Activated CD8-positive, alpha-beta T cell treated with anti-CD3 and anti-CD28 coated beads for 36 hours (primary cell): ENCODE data around the gene CLNK. TPM values are rescaled to one million over a fixed set of nuclear protein-coding genes. Genes with fewer than 3 reads are reported as not detected.

Experiments
- ATAC-seq: fragments of 200-7000 bp; cut with Tn5 transposase; one replicate; pipeline ENCODE4 v1.10.0; 2021; ENCODE audit warnings: mild to moderate bottlenecking, moderate library complexity
- CTCF ChIA-PET: fragments of 350-600 bp; sonication (Branson Sonifier 250); formaldehyde crosslinking; loops from one replicate; lab custom pipeline; 2021; ENCODE audit warnings: antibody characterized with exemption; lab: Charles Lee
- POLR2A ChIA-PET: fragments of 350-600 bp; sonication (Branson Sonifier 250); formaldehyde crosslinking; loops from one replicate; lab custom pipeline; 2021; ENCODE audit warnings: antibody characterized with exemption; lab: Charles Lee
- DNase-seq: peaks from one replicate; pipeline ENCODE4 v3.0.0-alpha.2; 2020
- H3K27ac Mint-ChIP-seq: one replicate; pipeline ENCODE4 v1.8.0; 2021; ENCODE audit warnings: mild to moderate bottlenecking, mixed read lengths
- H3K27me3 Mint-ChIP-seq: one replicate; pipeline ENCODE4 v1.8.0; 2021; ENCODE audit warnings: mixed read lengths
- H3K36me3 Mint-ChIP-seq: one replicate; pipeline ENCODE4 v1.8.0; 2021; ENCODE audit warnings: low read depth, mixed read lengths
- H3K4me1 Mint-ChIP-seq: one replicate; pipeline ENCODE4 v1.8.0; 2021; ENCODE audit warnings: low read depth, mixed read lengths
- H3K4me3 Mint-ChIP-seq: one replicate; pipeline ENCODE4 v1.8.0; 2021; ENCODE audit warnings: mild to moderate bottlenecking, moderate library complexity, mixed read lengths
- H3K9me3 Mint-ChIP-seq: one replicate; pipeline ENCODE4 v1.8.0; 2021; ENCODE audit warnings: mixed read lengths
- intact Hi-C: fragments of 100-400 bp; cut with micrococcal nuclease; formaldehyde crosslinking; loops from one replicate; pipeline ENCODE4 v1.10.0; 2022
- total RNA-seq, 2 experiments: library from RNA; stranded (reverse); gene quantifications; one replicate each; pipeline ENCODE4 v1.2.3, GENCODE V29; 2021
- TF ChIP-seq, protein P1 (sequence below): fragments of 200-600 bp; IDR thresholded peaks from one replicate; pipeline ENCODE4 v1.8.0; 2022; ENCODE audit warnings: antibody characterized with exemption, mild to moderate bottlenecking

The CLNK gene
- total RNA-seq, 2 experiments from 2014 or later = 0.18 TPM; not detected in 1

DNA sequence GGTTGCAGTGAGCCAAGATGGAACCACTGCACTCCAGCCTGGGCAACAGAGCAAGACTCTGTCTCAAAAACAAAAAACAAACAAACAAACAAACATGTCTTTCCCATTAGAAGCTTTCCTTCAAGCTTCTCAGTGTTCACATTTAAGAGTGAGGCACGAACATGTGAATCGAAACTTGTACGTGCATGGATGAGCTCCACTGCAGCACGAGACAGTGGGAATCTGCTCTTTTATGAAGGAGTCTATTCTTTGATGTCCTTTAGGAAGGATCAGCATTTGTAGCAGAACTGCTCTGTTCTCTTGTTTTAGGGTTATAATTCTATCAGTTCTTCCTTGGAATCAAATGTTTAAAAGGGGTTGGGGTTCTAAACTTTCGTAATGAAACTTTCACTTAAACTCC lies 204.0 kb downstream of the CLNK start:
- DNase-seq (no peak), ATAC-seq (no peak)
- Mint-ChIP-seq H3K27me3 (peaks cover 5% of the 10 kb centered on the region), H3K4me1 (no peaks in the 10 kb centered on the region), H3K9me3 (no peaks in the 10 kb centered on the region), H3K36me3 (no peaks in the 10 kb centered on the region), H3K27ac (no peak overlapping the region), H3K4me3 (no peak overlapping the region)
- ChIA-PET POLR2A (no interaction called here), CTCF (interaction anchor here (1.8 kb wide), 1 partner anchor 19 kb away, joined by 7 read pairs; no protein-coding TSS in a partner anchor)
- intact Hi-C loops = no loop called here
- TF ChIP-seq, protein P1, sequence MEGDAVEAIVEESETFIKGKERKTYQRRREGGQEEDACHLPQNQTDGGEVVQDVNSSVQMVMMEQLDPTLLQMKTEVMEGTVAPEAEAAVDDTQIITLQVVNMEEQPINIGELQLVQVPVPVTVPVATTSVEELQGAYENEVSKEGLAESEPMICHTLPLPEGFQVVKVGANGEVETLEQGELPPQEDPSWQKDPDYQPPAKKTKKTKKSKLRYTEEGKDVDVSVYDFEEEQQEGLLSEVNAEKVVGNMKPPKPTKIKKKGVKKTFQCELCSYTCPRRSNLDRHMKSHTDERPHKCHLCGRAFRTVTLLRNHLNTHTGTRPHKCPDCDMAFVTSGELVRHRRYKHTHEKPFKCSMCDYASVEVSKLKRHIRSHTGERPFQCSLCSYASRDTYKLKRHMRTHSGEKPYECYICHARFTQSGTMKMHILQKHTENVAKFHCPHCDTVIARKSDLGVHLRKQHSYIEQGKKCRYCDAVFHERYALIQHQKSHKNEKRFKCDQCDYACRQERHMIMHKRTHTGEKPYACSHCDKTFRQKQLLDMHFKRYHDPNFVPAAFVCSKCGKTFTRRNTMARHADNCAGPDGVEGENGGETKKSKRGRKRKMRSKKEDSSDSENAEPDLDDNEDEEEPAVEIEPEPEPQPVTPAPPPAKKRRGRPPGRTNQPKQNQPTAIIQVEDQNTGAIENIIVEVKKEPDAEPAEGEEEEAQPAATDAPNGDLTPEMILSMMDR = no peak

DNA sequence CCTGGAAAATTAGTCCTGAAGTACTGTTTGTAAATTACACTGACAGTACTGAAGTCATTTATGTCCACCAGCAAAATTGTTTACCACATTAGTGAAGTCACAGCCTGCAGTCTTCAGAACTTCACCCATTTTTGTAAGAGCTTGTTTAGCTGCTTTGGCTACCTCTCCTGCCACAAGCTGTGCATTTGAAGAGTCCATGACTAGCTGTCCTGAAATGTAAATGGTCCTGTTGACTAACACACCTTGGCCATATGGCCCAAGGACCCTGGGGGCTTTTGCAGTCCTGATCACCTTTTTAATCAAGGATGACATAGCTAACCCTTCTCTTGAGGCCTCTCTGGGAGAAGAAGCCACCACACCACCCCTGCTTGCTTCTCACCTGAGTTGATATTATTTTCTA lies 205.9 kb downstream of the CLNK start:
- intact Hi-C loops = no loop called here
- no peak overlapping the region for H3K27ac Mint-ChIP-seq
- ChIA-PET POLR2A (interaction anchor here (0.6 to 1.0 kb wide), 3 partner anchors 81 to 394 kb away, joined by 3 read pairs; no protein-coding TSS in a partner anchor), CTCF (interaction anchor here (0.9 to 1.4 kb wide), 4 partner anchors 18 to 320 kb away, joined by 3 to 5 read pairs (median 4); no protein-coding TSS in a partner anchor)
- DNase-seq (no peak), ATAC-seq (no peak)
- H3K4me3 Mint-ChIP-seq = no peak overlapping the region
- no peaks in the 10 kb centered on the region for H3K36me3 Mint-ChIP-seq
- peaks cover 3% of the 10 kb centered on the region for H3K27me3 Mint-ChIP-seq
- no peaks in the 10 kb centered on the region for H3K4me1 Mint-ChIP-seq
- TF ChIP-seq, protein P1 = no peak
- no peaks in the 10 kb centered on the region for H3K9me3 Mint-ChIP-seq

DNA sequence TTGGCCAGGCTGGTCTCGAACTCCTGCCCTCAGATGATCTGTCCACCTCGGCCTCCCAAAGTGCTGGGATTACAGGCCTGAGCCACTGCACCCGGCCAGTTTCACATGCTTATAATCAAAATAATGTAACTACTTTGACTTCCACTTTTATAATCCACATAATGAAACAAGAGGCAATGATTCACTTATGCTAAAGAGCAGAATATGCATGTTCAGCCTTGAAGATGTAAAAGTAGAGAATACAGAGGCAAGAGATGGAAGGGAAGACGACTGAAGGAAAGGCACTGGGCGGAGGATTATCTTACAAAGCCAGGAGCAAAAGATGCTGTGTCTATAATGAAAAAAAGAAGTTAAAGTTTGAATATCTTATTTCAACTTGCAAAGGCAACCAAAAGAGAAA lies 214.1 kb downstream of the CLNK start:
- CTCF ChIA-PET = no interaction called here
- no peak for ATAC-seq

DNA sequence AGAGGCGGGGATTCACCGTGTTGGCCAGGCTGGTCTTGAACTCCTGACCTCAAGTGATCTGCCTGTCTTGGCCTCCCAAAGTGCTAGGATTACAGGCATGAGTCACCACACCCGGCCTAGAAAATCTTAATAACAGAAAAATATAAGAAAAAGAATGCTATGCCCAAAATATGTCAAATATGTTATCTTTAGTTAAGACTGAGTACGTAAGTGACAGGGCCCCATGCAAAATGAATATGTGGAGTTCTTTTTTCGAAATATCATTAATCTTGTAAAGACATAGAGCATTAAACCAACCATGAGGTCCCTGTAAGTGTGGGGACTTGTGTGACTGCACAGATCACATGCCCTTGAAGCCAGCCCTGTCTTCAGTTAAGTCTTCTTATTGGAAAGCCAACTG lies 218.4 kb downstream of the CLNK start:
- H3K36me3 Mint-ChIP-seq = no peaks in the 10 kb centered on the region
- peaks cover 4% of the 10 kb centered on the region for H3K4me1 Mint-ChIP-seq
- ChIA-PET POLR2A (no interaction called here), CTCF (interaction anchor here (1.3 kb wide), 1 partner anchor 72 kb away, joined by 3 read pairs; no protein-coding TSS in a partner anchor)
- TF ChIP-seq, protein P1 = no peak
- no peak for ATAC-seq
- DNase-seq = no peak
- no peak overlapping the region for H3K27ac Mint-ChIP-seq
- H3K27me3 Mint-ChIP-seq = peaks cover 27% of the 10 kb centered on the region
- H3K9me3 Mint-ChIP-seq = peaks cover 2% of the 10 kb centered on the region
- intact Hi-C loops = no loop called here
- no peak overlapping the region for H3K4me3 Mint-ChIP-seq

More for the DNA sequence above, 214.1 kb downstream of the CLNK start:
- no peak for DNase-seq
- Mint-ChIP-seq H3K36me3 (no peaks in the 10 kb centered on the region), H3K4me1 (no peaks in the 10 kb centered on the region), H3K27me3 (peaks cover 4% of the 10 kb centered on the region), H3K27ac (no peak overlapping the region), H3K4me3 (no peak overlapping the region), H3K9me3 (no peaks in the 10 kb centered on the region)
- POLR2A ChIA-PET = no interaction called here
- TF ChIP-seq, protein P1 = no peak
- intact Hi-C loops = no loop called here

DNA sequence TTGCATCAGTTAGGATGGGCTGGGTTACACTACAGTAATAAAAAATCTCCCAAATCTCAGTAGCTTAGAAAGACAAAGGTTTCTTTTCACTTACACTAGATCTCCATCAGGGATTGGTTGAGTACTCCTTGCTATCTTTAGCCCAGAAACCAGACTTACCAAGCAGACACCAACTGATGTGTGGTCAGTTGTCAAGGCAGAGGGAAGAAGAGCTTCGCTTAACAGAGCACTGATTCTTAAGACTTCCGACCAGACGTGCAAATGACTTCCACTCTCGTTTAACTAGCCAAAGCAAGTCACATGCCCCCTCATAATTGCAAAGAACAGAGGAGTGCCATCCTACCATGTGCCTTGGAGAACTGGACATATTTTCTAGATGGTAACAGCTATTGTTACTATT lies 221.7 kb downstream of the CLNK start:
- ATAC-seq = no peak
- no peak overlapping the region for H3K4me3 Mint-ChIP-seq
- no peak overlapping the region for H3K27ac Mint-ChIP-seq
- H3K4me1 Mint-ChIP-seq = peaks cover 21% of the 10 kb centered on the region
- peaks cover 4% of the 10 kb centered on the region for H3K9me3 Mint-ChIP-seq
- H3K36me3 Mint-ChIP-seq = no peaks in the 10 kb centered on the region
- CTCF ChIA-PET = interaction anchor here (0.9 to 3.1 kb wide), 5 partner anchors 11 to 344 kb away, joined by 3 to 18 read pairs (median 4); no protein-coding TSS in a partner anchor
- intact Hi-C loops = loop anchor here (5.0 kb wide), 1 partner anchor 74 kb away; no protein-coding TSS in a partner anchor
- POLR2A ChIA-PET = no interaction called here
- no peak for DNase-seq
- H3K27me3 Mint-ChIP-seq = peaks cover 29% of the 10 kb centered on the region
- TF ChIP-seq, protein P1 = no peak
